Stomach smooth muscle (tissue), 2 donors: Measurements from ENCODE around the gene WHRN.

Experiments
- H3K27ac ChIP-seq: one replicate; pipeline ENCODE4 v1.7.0; 2013; ENCODE audit warnings: mild to moderate bottlenecking, low read length, inconsistent platforms
- H3K27me3 ChIP-seq, 2 donors: one replicate each; pipeline ENCODE4 v1.7.0; 2013; ENCODE audit warnings: low read length in 2 of 2; ENCODE audit not compliant: insufficient read depth in 2 of 2, control insufficient read depth in 1 of 2
- H3K36me3 ChIP-seq, 2 donors: one replicate each; pipeline ENCODE4 v1.7.0; 2013; ENCODE audit warnings: low read length in 2 of 2; ENCODE audit not compliant: control insufficient read depth in 2 of 2, insufficient read depth in 2 of 2
- H3K4me1 ChIP-seq: one replicate; pipeline ENCODE4 v1.7.0; 2013; ENCODE audit warnings: low read length; ENCODE audit not compliant: control insufficient read depth, insufficient read depth
- H3K4me3 ChIP-seq, 2 donors: one replicate each; pipeline ENCODE4 v1.7.0; 2013; ENCODE audit warnings: low read length in 2 of 2
- H3K9ac ChIP-seq, 2 donors: one replicate each; pipeline ENCODE4 v1.7.0; 2013; ENCODE audit warnings: low read length in 2 of 2, mild to moderate bottlenecking in 1 of 2
- H3K9me3 ChIP-seq, 2 donors: one replicate each; pipeline ENCODE4 v1.7.0; 2013; ENCODE audit warnings: low read length in 2 of 2; ENCODE audit not compliant: control insufficient read depth in 2 of 2
- donor health status: healthy.
- donor health status: Pancreatic carcinoma.

WHRN gene

GRCh38 chr9:114362394-114362793, 142.9 kb downstream of the WHRN start:
- Histone ChIP-seq H3K9me3 (no peaks in the 10 kb centered on the region), H3K27me3 (no peaks in the 10 kb centered on the region), H3K36me3 (peaks cover 62 to 68% of the 10 kb centered on the region in 2 donors), H3K9ac (no peak overlapping the region), H3K4me3 (no peak overlapping the region), H3K4me1 (no peaks in the 10 kb centered on the region), H3K27ac (no peak overlapping the region)

- no peaks in the 10 kb centered on the region for H3K27me3 ChIP-seq
- no peaks in the 10 kb centered on the region for H3K9me3 ChIP-seq
- no peak overlapping the region for H3K9ac ChIP-seq
- peaks cover 64 to 72% of the 10 kb centered on the region in 2 donors for H3K36me3 ChIP-seq
- no peak overlapping the region for H3K27ac ChIP-seq
- peaks cover 6% of the 10 kb centered on the region for H3K4me1 ChIP-seq
- no peak overlapping the region for H3K4me3 ChIP-seq
Measured at GRCh38 chr9:114361542-114361941, 143.7 kb downstream of the WHRN start.

- H3K27me3 ChIP-seq, result no peaks in the 10 kb centered on the region
- peaks cover 67 to 76% of the 10 kb centered on the region in 2 donors for H3K36me3 ChIP-seq
Measured at GRCh38 chr9:114359801-114360200, 145.5 kb downstream of the WHRN start.

GRCh38 chr9:114357911-114358328, 147.4 kb downstream of the WHRN start:
- no peaks in the 10 kb centered on the region for H3K27me3 ChIP-seq
- no peaks in the 10 kb centered on the region for H3K9me3 ChIP-seq
- peaks cover 53 to 59% of the 10 kb centered on the region in 2 donors for H3K36me3 ChIP-seq
- peaks cover 10% of the 10 kb centered on the region for H3K4me1 ChIP-seq
- H3K4me3 ChIP-seq, result no peak overlapping the region
- no peak overlapping the region for H3K27ac ChIP-seq
- no peak overlapping the region for H3K9ac ChIP-seq

More at GRCh38 chr9:114359801-114360200, 145.5 kb downstream of the WHRN start:
- Histone ChIP-seq H3K4me3 (no peak overlapping the region), H3K9ac (no peak overlapping the region), H3K4me1 (peaks cover 10% of the 10 kb centered on the region), H3K27ac (no peak overlapping the region), H3K9me3 (no peaks in the 10 kb centered on the region)

DNA sequence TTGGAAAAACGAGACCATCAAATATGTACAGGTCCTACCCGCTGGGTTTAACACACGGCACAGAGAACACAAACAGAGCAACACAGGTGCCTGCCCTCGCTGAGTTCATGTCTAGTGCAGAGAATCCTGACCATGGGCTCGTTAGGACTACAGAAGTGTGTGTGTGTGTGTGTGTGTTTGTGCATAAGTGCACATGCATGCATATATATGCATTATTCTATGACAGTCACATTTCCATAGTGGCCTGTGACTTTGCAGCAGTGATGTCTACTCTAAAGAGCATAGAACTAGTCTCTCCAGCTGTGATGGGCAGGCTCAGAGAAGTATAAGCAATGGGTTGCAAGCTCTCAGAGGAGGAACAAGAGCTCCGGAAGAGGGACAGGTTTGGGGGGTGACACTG, 147.9 kb downstream of the WHRN start:
- peak overlapping the region; percentile 6 for H3K27ac ChIP-seq
- H3K9me3 ChIP-seq, result no peaks in the 10 kb centered on the region
- H3K4me1 ChIP-seq, result peaks cover 10% of the 10 kb centered on the region
- no peak overlapping the region for H3K9ac ChIP-seq
- H3K27me3 ChIP-seq, result no peaks in the 10 kb centered on the region
- peaks cover 54 to 59% of the 10 kb centered on the region in 2 donors for H3K36me3 ChIP-seq
- no peak overlapping the region for H3K4me3 ChIP-seq

DNA sequence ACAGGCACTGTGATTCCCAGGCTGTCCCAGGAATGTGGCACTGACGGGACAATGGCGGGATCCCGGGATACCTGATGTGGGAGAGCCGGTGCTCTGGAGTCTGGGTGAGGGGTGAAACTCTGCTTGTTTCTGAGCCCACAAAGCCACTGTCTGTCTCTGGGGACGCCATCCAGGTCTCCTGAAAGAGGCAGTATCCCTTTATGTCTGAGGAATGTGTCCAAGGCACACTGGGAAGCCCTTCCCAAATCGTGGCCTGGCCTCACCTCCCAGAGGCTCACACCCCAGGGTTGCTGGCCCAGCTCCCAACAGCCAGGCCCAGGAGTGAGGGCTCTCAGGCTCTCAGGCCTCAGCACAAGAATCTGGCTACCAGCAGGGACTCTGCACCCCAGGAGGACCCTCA, 148.5 kb downstream of the WHRN start:
- Histone ChIP-seq H3K9me3 (no peaks in the 10 kb centered on the region), H3K9ac (no peak overlapping the region), H3K27me3 (no peaks in the 10 kb centered on the region), H3K27ac (peak overlapping the region; percentile 6), H3K36me3 (peaks cover 49 to 54% of the 10 kb centered on the region in 2 donors), H3K4me3 (no peak overlapping the region), H3K4me1 (peaks cover 10% of the 10 kb centered on the region)

- H3K9ac ChIP-seq, result no peak overlapping the region
- H3K36me3 ChIP-seq, result peaks cover 40 to 46% of the 10 kb centered on the region in 2 donors
- H3K9me3 ChIP-seq, result no peaks in the 10 kb centered on the region
- H3K27me3 ChIP-seq, result no peaks in the 10 kb centered on the region
- no peak overlapping the region for H3K4me3 ChIP-seq
- peaks cover 10% of the 10 kb centered on the region for H3K4me1 ChIP-seq
- peak overlapping the region; percentile 37 for H3K27ac ChIP-seq
Measured at GRCh38 chr9:114355821-114356220, 149.5 kb downstream of the WHRN start.
